Activated naive CD4-positive, alpha-beta T cell treated with anti-CD3 and anti-CD28 coated beads for 36 hours (primary cell): ENCODE measurements around the gene ADM. TPM values are rescaled to one million over a fixed set of nuclear protein-coding genes. Genes with fewer than 3 reads are reported as not detected.

ENCODE experiments used
- CTCF ChIA-PET: fragments of 350-600 bp; sonication (Branson Sonifier 250); formaldehyde crosslinking; loops from one replicate; lab custom pipeline; 2021; ENCODE audit warnings: antibody characterized with exemption; lab: Charles Lee
- DNase-seq: peaks from one replicate; pipeline ENCODE4 v3.0.0-alpha.2; 2020
- H3K27ac Mint-ChIP-seq: one replicate; pipeline ENCODE4 v1.8.0; 2021; ENCODE audit warnings: mild to moderate bottlenecking, mixed read lengths
- H3K27me3 Mint-ChIP-seq: one replicate; pipeline ENCODE4 v1.8.0; 2021; ENCODE audit warnings: low read depth, mixed read lengths
- H3K36me3 Mint-ChIP-seq: one replicate; pipeline ENCODE4 v1.8.0; 2021; ENCODE audit warnings: low read depth, mixed read lengths
- H3K4me1 Mint-ChIP-seq: one replicate; pipeline ENCODE4 v1.8.0; 2021; ENCODE audit warnings: low read depth, mixed read lengths
- H3K4me3 Mint-ChIP-seq: one replicate; pipeline ENCODE4 v1.8.0; 2021; ENCODE audit warnings: mild to moderate bottlenecking, moderate library complexity, mixed read lengths
- H3K9me3 Mint-ChIP-seq: one replicate; pipeline ENCODE4 v1.8.0; 2021; ENCODE audit warnings: mixed read lengths
- intact Hi-C: fragments of 100-400 bp; cut with micrococcal nuclease; formaldehyde crosslinking; loops from one replicate; pipeline ENCODE4 v1.15.1; 2023
- total RNA-seq, 2 experiments: library from RNA; stranded (reverse); gene quantifications; one replicate each; pipeline ENCODE4 v1.2.3, GENCODE V29; 2021

Gene ADM
- total RNA-seq, 2 experiments from 2014 or later = 0.31 to 0.40 TPM

GRCh38 chr11:10317776-10318526 is 13.1 kb downstream of the ADM start:
- Mint-ChIP-seq H3K4me1 (peaks cover 7% of the 10 kb centered on the region), H3K36me3 (no peaks in the 10 kb centered on the region), H3K27me3 (no peaks in the 10 kb centered on the region), H3K4me3 (no peak overlapping the region), H3K9me3 (no peaks in the 10 kb centered on the region), H3K27ac (no peak overlapping the region)
- DNase-seq = no peak
- intact Hi-C loops = no loop called here
- CTCF ChIA-PET = interaction anchor here (0.6 to 1.7 kb wide), 7 partner anchors 8 to 559 kb away, joined by 3 to 6 read pairs (median 4); no protein-coding TSS in a partner anchor

GRCh38 chr11:10318527-10318802 is 13.6 kb downstream of the ADM start:
- no peaks in the 10 kb centered on the region for H3K27me3 Mint-ChIP-seq

GRCh38 chr11:10319702-10320558 is 15.1 kb downstream of the ADM start:
- DNase-seq = no peak
- no peak overlapping the region for H3K4me3 Mint-ChIP-seq
- CTCF ChIA-PET = interaction anchor here (0.7 to 3.2 kb wide), 6 partner anchors 10 to 785 kb away, joined by 3 to 10 read pairs (median 3); no protein-coding TSS in a partner anchor
- H3K27me3 Mint-ChIP-seq = no peaks in the 10 kb centered on the region
- H3K27ac Mint-ChIP-seq = no peak overlapping the region
- no peaks in the 10 kb centered on the region for H3K9me3 Mint-ChIP-seq
- no peaks in the 10 kb centered on the region for H3K36me3 Mint-ChIP-seq
- H3K4me1 Mint-ChIP-seq = peaks cover 12% of the 10 kb centered on the region
- intact Hi-C loops = loop anchor here (5.0 kb wide), 2 partner anchors 328 to 708 kb away; no protein-coding TSS in a partner anchor

More at GRCh38 chr11:10318527-10318802, 13.6 kb downstream of the ADM start:
- DNase-seq = no peak
- peaks cover 10% of the 10 kb centered on the region for H3K4me1 Mint-ChIP-seq
- no peak overlapping the region for H3K27ac Mint-ChIP-seq
- CTCF ChIA-PET = interaction anchor here (0.6 to 1.7 kb wide), 5 partner anchors 9 to 560 kb away, joined by 3 to 6 read pairs (median 4); no protein-coding TSS in a partner anchor
- no peaks in the 10 kb centered on the region for H3K36me3 Mint-ChIP-seq
- no peaks in the 10 kb centered on the region for H3K9me3 Mint-ChIP-seq
- intact Hi-C loops = no loop called here
- no peak overlapping the region for H3K4me3 Mint-ChIP-seq

GRCh38 chr11:10320736-10321465 is 16.0 kb downstream of the ADM start:
- CTCF ChIA-PET = interaction anchor here (0.6 to 3.2 kb wide), 7 partner anchors 11 to 786 kb away, joined by 3 to 10 read pairs (median 3); no protein-coding TSS in a partner anchor
- Mint-ChIP-seq H3K4me3 (no peak overlapping the region), H3K9me3 (no peaks in the 10 kb centered on the region), H3K4me1 (peaks cover 12% of the 10 kb centered on the region), H3K27ac (no peak overlapping the region), H3K27me3 (no peaks in the 10 kb centered on the region), H3K36me3 (no peaks in the 10 kb centered on the region)
- DNase-seq = no peak
- intact Hi-C loops = loop anchor here (5.0 kb wide), 2 partner anchors 329 to 709 kb away; no protein-coding TSS in a partner anchor

GRCh38 chr11:10322401-10322800 is 17.5 kb downstream of the ADM start:
- H3K9me3 Mint-ChIP-seq = no peaks in the 10 kb centered on the region
- intact Hi-C loops = loop anchor here (2.0 to 5.0 kb wide), 3 partner anchors 330 to 710 kb away; no protein-coding TSS in a partner anchor
- DNase-seq = no peak
- H3K4me3 Mint-ChIP-seq = peak overlapping the region; percentile 38
- no peaks in the 10 kb centered on the region for H3K27me3 Mint-ChIP-seq
- H3K27ac Mint-ChIP-seq = peak overlapping the region; percentile 69
- peaks cover 12% of the 10 kb centered on the region for H3K4me1 Mint-ChIP-seq
- H3K36me3 Mint-ChIP-seq = no peaks in the 10 kb centered on the region
- CTCF ChIA-PET = interaction anchor here (0.8 to 3.2 kb wide), 4 partner anchors 12 to 564 kb away, joined by 3 to 10 read pairs (median 4); no protein-coding TSS in a partner anchor

DNA sequence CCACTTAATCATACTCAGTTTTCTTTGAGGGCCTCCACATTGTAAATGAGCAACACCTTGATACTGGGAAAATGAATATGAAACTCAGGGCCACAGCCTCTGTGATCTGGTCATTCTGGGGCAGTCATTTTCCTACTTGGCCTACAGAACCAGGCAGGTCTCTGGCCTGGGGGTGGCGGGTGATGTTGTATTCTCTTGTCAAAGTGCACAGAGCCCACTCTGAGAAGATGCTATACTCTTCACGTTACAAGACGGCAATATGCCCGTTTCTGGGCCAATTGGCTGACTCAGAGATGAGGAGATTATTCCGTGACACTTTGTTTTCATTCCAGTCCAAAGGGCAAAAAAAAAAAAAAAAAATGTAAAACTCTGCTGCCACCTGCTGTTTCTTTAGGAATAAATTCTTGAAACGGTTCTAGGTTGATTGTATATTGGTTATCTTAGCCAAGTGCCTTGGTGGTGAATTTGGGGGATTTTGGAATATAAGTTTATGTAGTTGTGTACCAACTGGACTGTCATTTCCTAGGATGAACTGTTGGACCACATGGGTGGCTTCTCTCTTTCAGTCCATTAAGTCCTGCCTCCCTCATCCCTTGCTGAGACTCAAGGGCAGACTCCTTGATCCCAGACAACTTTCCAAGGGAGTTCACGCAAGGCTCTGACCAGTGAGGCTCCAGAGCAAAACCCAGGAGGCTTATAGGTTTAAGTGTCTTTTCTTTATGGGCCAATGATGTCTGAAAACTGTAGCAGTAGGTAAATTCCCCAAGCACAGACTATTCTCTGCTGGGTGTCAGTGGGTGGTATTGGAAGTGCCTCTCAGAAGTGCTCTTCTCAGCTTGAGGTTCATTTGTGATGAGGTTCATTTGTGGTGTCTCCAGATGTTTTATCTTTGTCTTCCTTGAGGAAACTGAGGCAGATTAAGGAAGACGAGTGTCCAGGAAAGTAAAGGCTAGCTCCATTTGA is 18.2 kb downstream of the ADM start:
- Mint-ChIP-seq H3K4me3 (peak overlapping the region; percentile 38), H3K36me3 (no peaks in the 10 kb centered on the region), H3K4me1 (peaks cover 12% of the 10 kb centered on the region), H3K9me3 (no peaks in the 10 kb centered on the region), H3K27me3 (no peaks in the 10 kb centered on the region), H3K27ac (peak overlapping the region; percentile 69)
- peak; percentile 69 for DNase-seq
- intact Hi-C loops = loop anchor here (1.0 to 5.0 kb wide), 10 partner anchors 16 to 788 kb away; no protein-coding TSS in a partner anchor
- CTCF ChIA-PET = interaction anchor here (0.6 to 3.2 kb wide), 13 partner anchors 8 to 788 kb away, joined by 3 to 27 read pairs (median 4); no protein-coding TSS in a partner anchor

DNA sequence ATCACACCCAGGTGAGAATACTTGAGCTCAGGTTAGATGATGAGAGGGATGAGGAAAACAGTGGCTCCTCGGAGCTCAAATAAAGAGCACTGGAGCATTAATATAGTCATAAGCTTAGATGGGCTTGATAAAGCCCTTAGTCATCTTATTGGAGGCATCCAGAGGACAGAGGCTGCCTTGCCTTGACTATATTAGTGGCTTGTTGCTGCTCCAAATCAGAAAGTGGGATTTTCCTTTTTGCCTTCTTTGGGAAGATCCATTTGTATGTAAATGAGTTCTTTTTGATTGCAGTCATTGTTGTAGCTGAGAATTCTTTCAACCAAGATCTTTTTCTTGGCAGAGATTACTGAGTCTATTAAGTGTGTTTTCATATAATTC is 18.9 kb downstream of the ADM start:
- Mint-ChIP-seq H3K36me3 (no peaks in the 10 kb centered on the region), H3K27me3 (no peaks in the 10 kb centered on the region), H3K4me3 (no peak overlapping the region), H3K9me3 (no peaks in the 10 kb centered on the region), H3K27ac (no peak overlapping the region), H3K4me1 (peaks cover 12% of the 10 kb centered on the region)
- no peak for DNase-seq
- CTCF ChIA-PET = interaction anchor here (0.6 to 3.0 kb wide), 14 partner anchors 9 to 789 kb away, joined by 3 to 27 read pairs (median 4); no protein-coding TSS in a partner anchor
- intact Hi-C loops = loop anchor here (1.0 to 5.0 kb wide), 10 partner anchors 16 to 788 kb away; no protein-coding TSS in a partner anchor

- peaks cover 12% of the 10 kb centered on the region for H3K4me1 Mint-ChIP-seq
Observed at GRCh38 chr11:10324474-10324873, 19.6 kb downstream of the ADM start.

DNA sequence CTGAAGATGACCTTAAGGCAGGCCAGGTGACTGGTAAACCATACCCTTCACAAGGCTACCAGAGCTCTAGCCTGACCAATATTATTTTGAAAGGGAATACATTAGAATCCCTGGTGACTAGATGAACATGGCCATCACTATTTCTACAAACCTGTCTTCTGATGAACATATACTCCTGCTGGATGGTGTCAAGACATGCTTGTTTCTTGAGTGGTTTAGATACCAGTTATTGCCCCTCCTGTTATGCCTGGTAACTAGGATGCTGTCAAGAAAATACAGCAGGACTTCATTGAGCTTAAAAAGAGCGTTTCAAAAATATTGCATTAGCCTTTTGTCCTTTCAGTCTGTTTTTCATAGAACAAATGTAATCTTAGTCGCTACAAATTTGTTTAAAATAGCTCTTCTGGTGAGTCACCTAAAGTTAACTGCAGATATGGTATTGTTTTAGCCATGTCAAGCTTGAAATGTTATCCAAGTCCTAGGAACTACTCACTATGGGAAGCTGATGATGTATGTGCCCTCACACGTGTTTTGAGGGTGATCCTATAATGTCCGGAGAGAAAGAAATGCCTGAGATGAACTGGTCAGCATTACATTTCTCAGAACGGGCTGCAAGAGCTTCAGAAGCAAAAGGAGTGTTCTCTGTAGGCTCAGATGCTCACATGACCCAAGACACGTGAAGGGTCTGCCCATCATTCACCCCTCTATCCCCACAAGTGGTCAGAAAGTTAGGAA is 20.6 kb downstream of the ADM start:
- intact Hi-C loops = no loop called here
- H3K36me3 Mint-ChIP-seq = no peaks in the 10 kb centered on the region
- CTCF ChIA-PET = interaction anchor here (0.9 to 3.0 kb wide), 8 partner anchors 10 to 567 kb away, joined by 3 to 27 read pairs (median 4); partner anchors contain the start of gene ADM
- no peak overlapping the region for H3K27ac Mint-ChIP-seq
- no peaks in the 10 kb centered on the region for H3K27me3 Mint-ChIP-seq
- H3K4me3 Mint-ChIP-seq = no peak overlapping the region
- H3K9me3 Mint-ChIP-seq = no peaks in the 10 kb centered on the region
- H3K4me1 Mint-ChIP-seq = peaks cover 12% of the 10 kb centered on the region
- no peak for DNase-seq

More at GRCh38 chr11:10324474-10324873, 19.6 kb downstream of the ADM start:
- DNase-seq = no peak
- intact Hi-C loops = loop anchor here (5.0 kb wide), 2 partner anchors 332 to 712 kb away; no protein-coding TSS in a partner anchor
- no peak overlapping the region for H3K4me3 Mint-ChIP-seq
- H3K27ac Mint-ChIP-seq = no peak overlapping the region
- CTCF ChIA-PET = interaction anchor here (0.7 to 3.0 kb wide), 16 partner anchors 9 to 789 kb away, joined by 3 to 27 read pairs (median 4); partner anchors contain the start of gene ADM
- no peaks in the 10 kb centered on the region for H3K27me3 Mint-ChIP-seq
- H3K36me3 Mint-ChIP-seq = no peaks in the 10 kb centered on the region
- H3K9me3 Mint-ChIP-seq = no peaks in the 10 kb centered on the region
